H7 (cell line): ENCODE results near the gene SCIN. TPM values are rescaled to one million over a fixed set of nuclear protein-coding genes. Genes with fewer than 3 reads are reported as not detected.

Experiments
- total RNA-seq: library from RNA; depleted of rRNA; stranded (reverse); fragments of >200 nt; shearing (Covaris generic); gene quantifications from 2 replicates; pipeline ENCODE4 v1.2.3, GENCODE V29; 2014; rRNA removed

Gene SCIN
- total RNA-seq, 1 experiment from 2014 or later, result not detected

Other genes with a start within 250 kb of the SCIN start
- 9.7 and 22.8 TPM in 2 replicates for gene VWDE, start 166.9 kb upstream of the SCIN start, total RNA-seq
- 25.3 and 28.5 TPM in 2 replicates for gene ARL4A, start 116.9 kb downstream of the SCIN start, total RNA-seq